GM12865 (cell line): ENCODE data around the gene NSG1.

Source experiments
- DNase-seq: peaks from one replicate; pipeline ENCODE4 v3.0.0; 2010; ENCODE audit warnings: low read depth
- H3K4me3 ChIP-seq: 2 replicates; pipeline ENCODE4 v1.5.1; 2011; ENCODE audit warnings: mild to moderate bottlenecking, low read depth, low read length, control low read depth
- TF ChIP-seq, protein P1 (sequence below): IDR thresholded peaks from 2 replicates; pipeline ENCODE4 v1.5.1; 2011; ENCODE audit warnings: low read length, control low read depth, low read depth, inconsistent platforms; ENCODE audit not compliant: insufficient read depth; ENCODE audit errors: missing control alignments

The NSG1 gene

DNA sequence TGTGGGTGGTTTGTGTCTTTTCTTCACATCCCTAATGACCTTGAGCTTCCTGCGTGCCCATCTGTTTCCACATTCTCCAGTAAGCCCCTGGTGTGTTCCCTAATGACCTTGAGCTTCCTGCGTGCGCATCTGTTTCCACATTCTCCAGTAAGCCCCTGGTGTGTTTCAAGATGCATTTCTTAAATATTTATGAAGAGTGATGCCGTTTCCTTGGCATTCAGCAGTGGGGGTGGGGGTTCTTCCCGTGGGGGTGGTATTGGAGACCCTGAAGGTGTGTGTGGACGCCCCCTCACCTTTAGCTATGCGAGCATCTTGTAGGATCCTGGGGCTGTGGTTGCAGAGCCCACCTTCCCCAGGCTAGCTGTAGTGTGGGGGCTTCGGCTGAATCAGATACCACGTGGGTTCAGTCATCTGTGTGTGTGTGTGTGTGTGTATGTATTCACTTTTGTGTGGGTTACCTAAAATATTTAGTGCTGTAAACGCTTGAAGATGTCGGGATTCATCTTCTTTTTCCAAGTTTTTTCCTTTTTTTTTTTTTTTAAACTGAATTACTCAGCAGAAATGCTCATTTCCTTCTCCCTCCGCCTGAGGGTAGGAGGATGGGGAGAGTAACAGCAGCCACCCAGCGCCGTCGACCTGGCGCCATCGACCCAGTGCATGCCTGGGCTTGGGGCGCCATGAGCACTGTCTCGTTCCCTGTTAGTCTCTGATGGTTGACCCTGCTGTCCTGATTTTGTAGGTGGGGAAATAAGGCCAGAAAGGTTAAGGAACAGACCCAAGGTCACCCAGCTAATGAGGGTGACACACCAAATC, 9.9 kb downstream of the NSG1 start:
- no peak overlapping the region for H3K4me3 ChIP-seq
- DNase-seq: no peak
- TF ChIP-seq, protein P1, sequence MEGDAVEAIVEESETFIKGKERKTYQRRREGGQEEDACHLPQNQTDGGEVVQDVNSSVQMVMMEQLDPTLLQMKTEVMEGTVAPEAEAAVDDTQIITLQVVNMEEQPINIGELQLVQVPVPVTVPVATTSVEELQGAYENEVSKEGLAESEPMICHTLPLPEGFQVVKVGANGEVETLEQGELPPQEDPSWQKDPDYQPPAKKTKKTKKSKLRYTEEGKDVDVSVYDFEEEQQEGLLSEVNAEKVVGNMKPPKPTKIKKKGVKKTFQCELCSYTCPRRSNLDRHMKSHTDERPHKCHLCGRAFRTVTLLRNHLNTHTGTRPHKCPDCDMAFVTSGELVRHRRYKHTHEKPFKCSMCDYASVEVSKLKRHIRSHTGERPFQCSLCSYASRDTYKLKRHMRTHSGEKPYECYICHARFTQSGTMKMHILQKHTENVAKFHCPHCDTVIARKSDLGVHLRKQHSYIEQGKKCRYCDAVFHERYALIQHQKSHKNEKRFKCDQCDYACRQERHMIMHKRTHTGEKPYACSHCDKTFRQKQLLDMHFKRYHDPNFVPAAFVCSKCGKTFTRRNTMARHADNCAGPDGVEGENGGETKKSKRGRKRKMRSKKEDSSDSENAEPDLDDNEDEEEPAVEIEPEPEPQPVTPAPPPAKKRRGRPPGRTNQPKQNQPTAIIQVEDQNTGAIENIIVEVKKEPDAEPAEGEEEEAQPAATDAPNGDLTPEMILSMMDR: no peak

DNA sequence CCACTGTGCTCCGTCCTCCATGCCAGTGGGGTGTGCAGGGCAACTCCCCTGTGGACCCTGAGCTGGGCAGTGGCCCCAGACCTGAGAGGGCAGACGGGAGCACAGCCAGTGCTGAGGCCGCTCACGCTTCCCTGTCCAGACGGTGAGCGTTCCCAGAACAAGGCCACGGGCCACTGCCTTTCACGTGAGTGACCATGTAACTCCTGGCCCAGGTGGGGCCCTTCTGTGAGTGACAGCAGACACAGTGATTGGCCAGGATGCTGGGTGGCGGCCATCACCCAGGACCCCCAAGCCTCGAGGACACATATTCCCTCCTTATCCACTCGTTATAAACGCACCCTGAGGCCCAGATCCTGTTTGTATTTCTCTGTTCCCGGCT, 10.5 kb downstream of the NSG1 start:
- no peak for DNase-seq
- H3K4me3 ChIP-seq: no peak overlapping the region
- TF ChIP-seq, protein P1: no peak

DNA sequence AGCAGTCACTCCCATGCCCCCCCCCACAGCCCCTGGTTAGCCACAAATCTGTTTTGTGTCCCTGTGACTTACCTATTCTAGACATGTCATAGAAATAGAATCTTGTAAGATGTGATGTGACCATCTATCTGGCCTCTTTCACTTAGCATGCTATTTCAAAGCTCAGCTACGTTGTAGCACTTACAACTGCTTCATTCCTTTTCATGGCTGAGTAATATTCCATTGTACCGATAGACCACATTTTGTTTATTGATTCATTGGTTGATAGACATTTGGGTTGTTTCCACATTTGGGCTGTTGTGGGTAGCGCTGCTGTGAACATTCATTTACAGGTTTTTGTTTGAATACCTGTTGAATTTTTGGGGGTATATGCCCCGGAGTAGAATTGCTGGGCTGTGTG, 11.5 kb downstream of the NSG1 start:
- H3K4me3 ChIP-seq: no peak overlapping the region
- no peak for DNase-seq
- TF ChIP-seq, protein P1: no peak

DNA sequence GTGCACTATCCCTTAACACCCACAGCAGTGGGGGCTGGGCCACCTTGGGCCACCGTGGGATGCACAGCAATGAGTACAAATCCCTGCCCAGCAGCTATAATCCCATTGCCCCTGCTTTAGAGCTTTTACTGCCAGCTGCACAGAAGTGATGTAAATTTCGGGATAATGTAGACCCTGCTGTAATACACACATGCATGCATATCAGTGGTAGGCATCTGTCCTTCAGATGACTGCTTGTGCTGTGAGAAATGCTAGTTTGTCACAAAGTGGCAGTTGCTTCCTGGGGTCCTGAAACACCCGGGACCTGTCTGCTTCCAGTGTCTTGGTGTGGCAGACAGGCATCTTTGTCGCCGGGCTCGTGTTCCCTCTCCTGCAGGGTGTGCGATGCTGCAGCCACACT, 14.1 kb downstream of the NSG1 start:
- TF ChIP-seq, protein P1: no peak
- no peak overlapping the region for H3K4me3 ChIP-seq
- DNase-seq: no peak

DNA sequence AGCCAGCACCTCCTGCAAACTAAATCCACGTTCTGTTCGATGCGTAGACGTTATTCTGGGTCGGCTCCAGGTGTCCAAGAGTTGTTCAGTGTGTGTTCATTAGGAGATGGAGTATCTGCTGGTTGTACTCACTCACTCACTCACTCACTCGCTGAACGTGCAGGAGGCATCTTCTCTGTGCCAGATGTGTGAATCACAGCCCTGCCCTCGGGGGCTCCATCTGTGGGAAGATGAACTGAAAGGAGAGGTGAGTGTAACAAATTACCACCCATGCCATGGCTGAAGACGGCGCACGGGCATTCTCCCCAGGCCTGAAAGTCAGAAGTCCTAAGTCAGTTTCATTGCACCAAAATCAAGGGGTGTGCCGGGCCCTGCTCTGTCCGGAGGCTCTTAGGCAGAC, 16.1 kb downstream of the NSG1 start:
- no peak for DNase-seq
- no peak overlapping the region for H3K4me3 ChIP-seq
- TF ChIP-seq, protein P1: no peak

DNA sequence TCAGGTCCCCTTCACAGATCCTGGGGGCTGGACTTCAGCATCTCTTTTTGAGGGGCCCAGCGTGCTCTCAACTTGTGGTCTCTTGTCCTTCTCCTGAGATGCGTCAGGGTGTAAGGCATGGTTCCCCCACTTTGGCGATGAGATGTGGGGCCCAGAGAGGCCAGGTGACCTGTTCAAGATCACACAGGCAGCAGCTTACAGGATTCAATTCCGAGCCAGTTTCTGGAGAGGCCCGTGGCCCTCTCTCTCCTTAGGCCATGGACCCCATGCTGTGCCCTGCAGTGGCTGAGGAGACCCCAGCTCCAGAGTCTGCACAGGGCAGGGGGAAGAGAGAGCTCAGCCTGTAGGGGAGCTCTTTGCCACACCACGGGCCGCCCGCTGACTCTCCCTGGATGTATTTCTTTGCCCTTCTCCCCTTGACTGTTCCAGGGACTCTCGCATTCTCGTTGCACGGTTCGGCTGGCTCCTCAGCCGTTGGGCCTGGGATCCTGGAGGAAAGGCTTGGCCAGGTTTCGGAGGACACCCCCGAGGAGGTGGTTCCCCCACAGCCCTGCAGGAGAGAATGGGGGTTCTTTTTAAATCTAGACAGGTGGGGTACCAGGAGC, 18.6 kb downstream of the NSG1 start:
- no peak for DNase-seq
- TF ChIP-seq, protein P1: no peak
- no peak overlapping the region for H3K4me3 ChIP-seq
